ENCODE results near the gene CEP162.
"Not testable (repeated sequence)": the region's sequence is repeated elsewhere in the genome, so short reads cannot be mapped to it uniquely, and the experiment has no call there.

Gene CEP162

GRCh38 chr6:84141521-84141920 lies 85.9 kb downstream of the CEP162 start:
- no peak for DNase-seq

- no peak for DNase-seq
These were observed 88.1 kb downstream of the CEP162 start for GRCh38 chr6:84139311-84139710.

- no peak for DNase-seq
These were observed 89.4 kb downstream of the CEP162 start for GRCh38 chr6:84137989-84138575.

- no peak for DNase-seq
These were observed 90.4 kb downstream of the CEP162 start for GRCh38 chr6:84137051-84137375.

GRCh38 chr6:84136364-84137050 lies 90.9 kb downstream of the CEP162 start:
- DNase-seq: no peak

- no peak for DNase-seq
These were observed 92.2 kb downstream of the CEP162 start for GRCh38 chr6:84135291-84135690.

- DNase-seq: not testable (repeated sequence)
These were observed 94.1 kb downstream of the CEP162 start for GRCh38 chr6:84133385-84133784.

- DNase-seq: not testable (repeated sequence)
These were observed 97.9 kb downstream of the CEP162 start for GRCh38 chr6:84129588-84129987.

GRCh38 chr6:84123186-84123585 lies 104.3 kb downstream of the CEP162 start:
- DNase-seq: no peak

GRCh38 chr6:84119277-84119676 lies 108.2 kb downstream of the CEP162 start:
- DNase-seq: peak; percentile 21

- no peak for DNase-seq
These were observed 109.3 kb downstream of the CEP162 start for GRCh38 chr6:84118191-84118590.

- DNase-seq: not testable (repeated sequence)
These were observed 112.4 kb downstream of the CEP162 start for GRCh38 chr6:84114933-84115594.

GRCh38 chr6:84111351-84111750 lies 116.1 kb downstream of the CEP162 start:
- DNase-seq: peak; percentile 12

- no peak for DNase-seq
These were observed 119.9 kb downstream of the CEP162 start for GRCh38 chr6:84107495-84107894.

- DNase-seq: not testable (repeated sequence)
These were observed 122.1 kb downstream of the CEP162 start for GRCh38 chr6:84105215-84105924.

GRCh38 chr6:84103029-84103428 lies 124.4 kb downstream of the CEP162 start:
- no peak for DNase-seq

GRCh38 chr6:84095156-84095555 lies 132.3 kb downstream of the CEP162 start:
- no peak for DNase-seq

GRCh38 chr6:84093441-84094435 lies 133.7 kb downstream of the CEP162 start:
- peak; percentile 51 for DNase-seq

GRCh38 chr6:84089552-84089951 lies 137.9 kb downstream of the CEP162 start:
- no peak for DNase-seq

- DNase-seq: no peak
These were observed 138.4 kb downstream of the CEP162 start for GRCh38 chr6:84089081-84089480.

- peak; percentile 70 for DNase-seq
These were observed 140.7 kb downstream of the CEP162 start for GRCh38 chr6:84086545-84087429.
